SU-DHL-6 (cell line): ENCODE measurements around the gene RBM20.

Experiments used
- H2AFZ ChIP-seq: fragments of 200-600 bp; sonication (generic); 2 replicates; pipeline ENCODE4 v1.6.1; 2014; ENCODE audit warnings: low read depth, mild to moderate bottlenecking, moderate library complexity, mixed read lengths, antibody characterized with exemption, low read length; ENCODE audit not compliant: severe bottlenecking
- H3F3A ChIP-seq: fragments of 200-600 bp; shearing (Covaris generic); 2 replicates; pipeline ENCODE4 v1.6.0; 2016; ENCODE audit warnings: antibody characterized with exemption, mild to moderate bottlenecking; ENCODE audit not compliant: insufficient read depth
- H3K27ac ChIP-seq: fragments of 200-600 bp; sonication (generic); 2 replicates; pipeline ENCODE4 v1.5.1; 2016; ENCODE audit warnings: low read depth, mild to moderate bottlenecking, low read length, moderate library complexity, mixed read lengths
- H3K27me3 ChIP-seq: fragments of 200-600 bp; sonication (generic), shearing (Covaris generic); 2 replicates; pipeline ENCODE4 v1.6.0; 2014; ENCODE audit warnings: mild to moderate bottlenecking, low read length
- H3K36me3 ChIP-seq: fragments of 200-600 bp; sonication (generic); 2 replicates; pipeline ENCODE4 v1.6.1; 2014; ENCODE audit warnings: mild to moderate bottlenecking, low read length, mixed read lengths
- H3K4me2 ChIP-seq: fragments of 300-600, 200-600 bp; shearing (Covaris generic), sonication (generic); 2 replicates; pipeline ENCODE4 v1.6.0; 2014; ENCODE audit warnings: low read length, low read depth, mild to moderate bottlenecking; ENCODE audit not compliant: poor library complexity, severe bottlenecking
- H3K4me3 ChIP-seq: fragments of 200-600 bp; sonication (generic); 2 replicates; pipeline ENCODE4 v1.5.1; 2014; ENCODE audit warnings: antibody characterized with exemption, low read length, mild to moderate bottlenecking, mixed read lengths; ENCODE audit not compliant: insufficient read depth, poor library complexity, severe bottlenecking
- H3K79me2 ChIP-seq: fragments of 200-600 bp; sonication (generic); 2 replicates; pipeline ENCODE4 v1.6.1; 2014; ENCODE audit warnings: mild to moderate bottlenecking, low read length, moderate library complexity; ENCODE audit not compliant: insufficient read depth
- H3K9ac ChIP-seq: fragments of 200-600 bp; sonication (generic); 2 replicates; pipeline ENCODE4 v1.7.0; 2014; ENCODE audit warnings: mild to moderate bottlenecking, low read length
- H3K9me2 ChIP-seq: fragments of 200-600 bp; sonication (generic); replicated peaks from 2 replicates; pipeline ENCODE4 v1.6.1; 2014; ENCODE audit warnings: low read length; ENCODE audit not compliant: insufficient read depth
- H3K9me3 ChIP-seq: fragments of 200-600 bp; sonication (generic); 2 replicates; pipeline ENCODE4 v1.6.1; 2014; ENCODE audit warnings: low read length, mixed read lengths; ENCODE audit not compliant: insufficient read depth
- H4K20me1 ChIP-seq: fragments of 200-600 bp; sonication (generic); 2 replicates; pipeline ENCODE4 v1.6.1; 2014; ENCODE audit warnings: low read depth, mild to moderate bottlenecking, antibody characterized with exemption, low read length, moderate library complexity, mixed read lengths
- EZH2phosphoT487 ChIP-seq: fragments of 200-600 bp; sonication (generic), shearing (Covaris generic); conservative IDR thresholded peaks from 2 replicates; pipeline ENCODE4 v1.6.1; 2018; ENCODE audit warnings: mild to moderate bottlenecking, antibody characterized with exemption, low read length, moderate library complexity, mixed read lengths
- TF ChIP-seq, protein P1 (sequence below): fragments of 200-600 bp; sonication (generic); IDR thresholded peaks from one replicate; pipeline ENCODE4 v1.5.1; 2017; ENCODE audit warnings: antibody characterized with exemption, mild to moderate bottlenecking, low read length, moderate library complexity; ENCODE audit not compliant: insufficient read depth, poor library complexity, severe bottlenecking

Gene RBM20

GRCh38 chr10:110784198-110784597, 140.1 kb downstream of the RBM20 start:
- no peaks in the 10 kb centered on the region for H3K79me2 ChIP-seq
- no peaks in the 10 kb centered on the region for H3K9me3 ChIP-seq
- H3K9me2 ChIP-seq: no peaks in the 10 kb centered on the region
- H3K36me3 ChIP-seq: no peaks in the 10 kb centered on the region
- H4K20me1 ChIP-seq: no peaks in the 10 kb centered on the region
- H3F3A ChIP-seq: no peaks in the 10 kb centered on the region
- no peaks in the 10 kb centered on the region for H3K27me3 ChIP-seq
- H2AFZ ChIP-seq: no peak overlapping the region
- no peak overlapping the region for H3K27ac ChIP-seq
- no peak overlapping the region for H3K9ac ChIP-seq
- TF ChIP-seq, protein P1, sequence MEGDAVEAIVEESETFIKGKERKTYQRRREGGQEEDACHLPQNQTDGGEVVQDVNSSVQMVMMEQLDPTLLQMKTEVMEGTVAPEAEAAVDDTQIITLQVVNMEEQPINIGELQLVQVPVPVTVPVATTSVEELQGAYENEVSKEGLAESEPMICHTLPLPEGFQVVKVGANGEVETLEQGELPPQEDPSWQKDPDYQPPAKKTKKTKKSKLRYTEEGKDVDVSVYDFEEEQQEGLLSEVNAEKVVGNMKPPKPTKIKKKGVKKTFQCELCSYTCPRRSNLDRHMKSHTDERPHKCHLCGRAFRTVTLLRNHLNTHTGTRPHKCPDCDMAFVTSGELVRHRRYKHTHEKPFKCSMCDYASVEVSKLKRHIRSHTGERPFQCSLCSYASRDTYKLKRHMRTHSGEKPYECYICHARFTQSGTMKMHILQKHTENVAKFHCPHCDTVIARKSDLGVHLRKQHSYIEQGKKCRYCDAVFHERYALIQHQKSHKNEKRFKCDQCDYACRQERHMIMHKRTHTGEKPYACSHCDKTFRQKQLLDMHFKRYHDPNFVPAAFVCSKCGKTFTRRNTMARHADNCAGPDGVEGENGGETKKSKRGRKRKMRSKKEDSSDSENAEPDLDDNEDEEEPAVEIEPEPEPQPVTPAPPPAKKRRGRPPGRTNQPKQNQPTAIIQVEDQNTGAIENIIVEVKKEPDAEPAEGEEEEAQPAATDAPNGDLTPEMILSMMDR: no peak
- no peak for TF ChIP-seq EZH2phosphoT487
- no peak overlapping the region for H3K4me2 ChIP-seq
- no peak overlapping the region for H3K4me3 ChIP-seq

DNA sequence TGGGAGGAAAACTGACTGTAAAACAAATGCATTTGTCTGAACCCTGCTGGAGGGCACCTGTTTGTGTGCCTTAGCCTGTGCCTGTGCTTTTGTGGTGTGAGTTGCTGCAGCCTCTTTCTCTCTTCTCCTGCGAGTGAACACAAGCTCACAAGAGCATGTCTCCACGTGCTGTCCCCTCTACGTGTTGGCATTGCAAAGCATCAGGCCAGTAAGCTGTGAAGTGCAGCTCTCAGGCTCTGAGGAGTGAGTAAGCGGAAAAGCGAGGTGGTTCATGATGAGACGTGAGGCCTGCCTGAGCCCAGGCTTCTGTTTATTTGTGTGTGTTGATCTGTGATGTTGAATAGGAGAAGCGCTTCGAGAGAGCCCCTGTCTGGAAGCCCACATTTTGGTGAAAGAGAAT, 142.0 kb downstream of the RBM20 start:
- Histone ChIP-seq H4K20me1 (no peaks in the 10 kb centered on the region), H3K79me2 (no peaks in the 10 kb centered on the region), H3K27ac (no peak overlapping the region), H3K4me3 (no peak overlapping the region), H3K27me3 (no peaks in the 10 kb centered on the region), H3K36me3 (no peaks in the 10 kb centered on the region), H2AFZ (no peak overlapping the region), H3K9ac (no peak overlapping the region), H3K4me2 (no peak overlapping the region), H3F3A (no peaks in the 10 kb centered on the region), H3K9me2 (no peaks in the 10 kb centered on the region), H3K9me3 (no peaks in the 10 kb centered on the region)
- TF ChIP-seq EZH2phosphoT487: no peak
- TF ChIP-seq, protein P1: no peak

GRCh38 chr10:110788620-110789385, 144.7 kb downstream of the RBM20 start:
- Histone ChIP-seq H3K4me3 (no peak overlapping the region), H3K27ac (no peak overlapping the region)

More at GRCh38 chr10:110788620-110789385, 144.7 kb downstream of the RBM20 start:
- Histone ChIP-seq H3F3A (no peaks in the 10 kb centered on the region), H3K9ac (no peak overlapping the region), H3K27me3 (no peaks in the 10 kb centered on the region), H3K9me3 (no peaks in the 10 kb centered on the region), H2AFZ (no peak overlapping the region), H3K4me2 (no peak overlapping the region), H4K20me1 (no peaks in the 10 kb centered on the region), H3K9me2 (no peaks in the 10 kb centered on the region), H3K36me3 (no peaks in the 10 kb centered on the region), H3K79me2 (no peaks in the 10 kb centered on the region)
- TF ChIP-seq, protein P1: no peak
- no peak for TF ChIP-seq EZH2phosphoT487
